Prostate gland (tissue), 2 donors: Measurements from ENCODE around the gene ESR1.

Experiments
- CTCF ChIP-seq, 4 experiments: fragments of 200-600 bp in 2 of 4; fragments of 450-650 bp in 2 of 4; sonication (generic) in 2 of 4; IDR thresholded peaks; 1 replicate in 3 of 4; 2 replicates in 1 of 4; pipeline ENCODE4 v1.5.1; 2016 to 2019; ENCODE audit warnings: antibody characterized with exemption in 4 of 4, mild to moderate bottlenecking in 2 of 4, moderate library complexity in 2 of 4
- POLR2A ChIP-seq: fragments of 450-650 bp; IDR thresholded peaks from one replicate; pipeline ENCODE4 v1.6.1; 2016; ENCODE audit warnings: antibody characterized with exemption, mild to moderate bottlenecking
- POLR2AphosphoS5 ChIP-seq: sonication (generic); formaldehyde crosslinking; IDR thresholded peaks from one replicate; pipeline ENCODE4 v1.6.1; 2017; ENCODE audit warnings: antibody characterized with exemption

GRCh38 chr6:152150196-152150595, 342.7 kb downstream of the ESR1 start:
- TF ChIP-seq POLR2A, result no peak
- TF ChIP-seq CTCF (IDR thresholded peaks at IDR 0.05), result no peak
- TF ChIP-seq POLR2AphosphoS5, result no peak
